GM12878 (cell line): ENCODE results near the gene TFAP2B. TPM values are rescaled to one million over a fixed set of nuclear protein-coding genes. Genes with fewer than 3 reads are reported as not detected.

Experiments
- ATF3 ChIP-seq: IDR thresholded peaks from 2 replicates; pipeline ENCODE4 v1.6.1; 2011; ENCODE audit warnings: low read depth, mild to moderate bottlenecking, low read length, moderate library complexity, borderline replicate concordance; ENCODE audit errors: extremely low read depth
- CBX5 ChIP-seq: sonication (generic); IDR thresholded peaks from 2 replicates; pipeline ENCODE4 v1.6.1; 2016; ENCODE audit warnings: low read depth, moderate library complexity, mild to moderate bottlenecking, inconsistent platforms
- CREB1 ChIP-seq: IDR thresholded peaks from 2 replicates; pipeline ENCODE4 v1.6.1; 2012; ENCODE audit warnings: low read depth, mild to moderate bottlenecking, inconsistent platforms
- EP300 ChIP-seq, 2 experiments: fragments of 150-350 bp in 1 of 2; IDR thresholded peaks; 2 replicates each; pipeline ENCODE4 v1.6.1; 2011 to 2012; ENCODE audit warnings: low read depth in 2 of 2, low read length in 2 of 2, borderline replicate concordance in 1 of 2, improper control_type of control experiment in 1 of 2, inconsistent platforms in 1 of 2; ENCODE audit not compliant: control insufficient read depth in 1 of 2
- ESRRA ChIP-seq: IDR thresholded peaks from 2 replicates; pipeline ENCODE4 v1.6.1; 2012; ENCODE audit warnings: mild to moderate bottlenecking, low read length, improper control_type of control experiment
- ETV6 ChIP-seq, 2 experiments: fragments of 450-650 bp in 1 of 2; IDR thresholded peaks in 1 of 2; conservative IDR thresholded peaks in 1 of 2; 2 replicates each; pipeline ENCODE4 v1.6.1; 2014; ENCODE audit warnings: antibody characterized with exemption in 1 of 2, borderline replicate concordance in 1 of 2, low read depth in 1 of 2, mild to moderate bottlenecking in 1 of 2, moderate library complexity in 1 of 2
- KLF5 ChIP-seq: fragments of 450-650 bp; IDR thresholded peaks from 2 replicates; pipeline ENCODE4 v1.6.1; 2014; ENCODE audit warnings: mild to moderate bottlenecking; ENCODE audit not compliant: partially characterized antibody
- NR2C1 ChIP-seq: fragments of 450-650 bp; IDR thresholded peaks from 2 replicates; pipeline ENCODE4 v1.6.1; 2017; ENCODE audit warnings: antibody characterized with exemption, mild to moderate bottlenecking, moderate library complexity
- RAD21 ChIP-seq: IDR thresholded peaks from 2 replicates; pipeline ENCODE4 v1.6.1; 2011; ENCODE audit warnings: mild to moderate bottlenecking, low read depth, low read length, moderate library complexity; ENCODE audit not compliant: insufficient read depth
- RAD51 ChIP-seq: fragments of 450-650 bp; IDR thresholded peaks from 2 replicates; pipeline ENCODE4 v1.6.1; 2016; ENCODE audit warnings: moderate library complexity, mild to moderate bottlenecking, inconsistent platforms
- RBBP5 ChIP-seq: fragments of 200-600 bp; sonication (generic); conservative IDR thresholded peaks from 2 replicates; pipeline ENCODE4 v1.6.1; 2016
- SMC3 ChIP-seq: IDR thresholded peaks from 2 replicates; pipeline ENCODE4 v1.6.1; 2011; ENCODE audit warnings: low read length, improper control_type of control experiment, borderline replicate concordance
- SPI1 ChIP-seq: IDR thresholded peaks from 2 replicates; pipeline ENCODE4 v1.6.1; 2011; ENCODE audit warnings: low read depth, mild to moderate bottlenecking, low read length, moderate library complexity, borderline replicate concordance; ENCODE audit not compliant: insufficient read depth
- polyA plus RNA-seq, 11 experiments: library from polyadenylated mRNA; depleted of rRNA in 4 of 11; unstranded in 6 of 11; stranded (reverse) in 5 of 11; fragments of >200 nt; fragmentation: Nextera tagmentation in 4 of 11; fragmentation: Illumina TruSeq in 1 of 11; extraction: Ambion mirVana in 4 of 11; extraction: Trizol in 1 of 11; gene quantifications; 1 replicate in 1 of 11; 2 replicates in 10 of 11; pipeline versions ENCODE4 v1.2.1 to v1.2.3, GENCODE V29; 2011 to 2016; ENCODE audit warnings: inconsistent platforms in 2 of 11, missing spikeins in 2 of 11, low read depth in 1 of 11
- total RNA-seq, 4 experiments: library from RNA; depleted of rRNA in 3 of 4; stranded (reverse); fragments of >200 nt in 3 of 4; fragmentation: Illumina TruSeq in 1 of 4; extraction: Trizol in 1 of 4; gene quantifications; 2 replicates each; pipeline versions ENCODE4 v1.2.1 to v1.2.3, GENCODE V29; 2013 to 2021
- TF ChIP-seq, protein P1 (sequence below), 3 experiments: IDR thresholded peaks in 2 of 3; conservative IDR thresholded peaks in 1 of 3; 2 replicates each; pipeline ENCODE4 v1.5.1; 2011; ENCODE audit warnings: low read depth in 3 of 3, low read length in 3 of 3, mild to moderate bottlenecking in 3 of 3, control low read depth in 2 of 3, moderate library complexity in 2 of 3, inconsistent platforms in 1 of 3, mixed read lengths in 1 of 3; ENCODE audit not compliant: control insufficient read depth in 2 of 3, insufficient read depth in 1 of 3; ENCODE audit errors: extremely low read depth in 1 of 3

The TFAP2B gene
- total and polyA plus RNA-seq, 10 of the 15 experiments (the other 5 are each of a cell fraction or from before 2014, with no cell fraction given), result 0.03 to 0.15 (median 0.07) TPM; not detected in 5

DNA sequence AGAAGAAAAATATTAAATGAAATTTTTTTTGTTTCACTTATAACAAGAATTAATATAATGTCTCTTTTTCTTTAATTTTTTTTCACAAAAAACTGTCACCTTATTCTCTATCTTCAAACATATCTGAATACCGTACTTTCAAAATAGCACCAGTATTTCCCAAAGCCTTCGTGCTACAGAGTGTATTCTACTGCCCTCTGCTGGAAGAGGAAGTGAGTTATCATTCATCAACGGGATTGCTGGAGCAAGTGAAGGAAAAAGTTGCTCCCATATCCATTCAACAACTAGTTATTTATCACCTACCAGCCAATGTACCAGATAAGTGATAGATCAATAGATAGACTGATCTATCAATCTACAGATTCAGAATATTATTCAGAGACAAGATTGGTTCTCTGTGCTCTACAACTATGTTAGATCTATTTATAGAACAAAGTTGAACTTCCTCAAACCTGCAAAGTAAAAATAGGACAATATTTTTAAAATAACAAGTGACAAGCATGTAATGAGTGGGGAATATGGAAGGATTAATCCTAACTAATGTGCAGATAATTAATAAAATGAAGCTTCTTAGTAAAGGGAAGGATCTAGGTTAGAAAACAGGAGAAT lies 26.7 kb upstream of the TFAP2B start (continued):
- TF ChIP-seq SMC3, result peak; percentile 44; the same call in 1 of the 2 replicates
- TF ChIP-seq ATF3, result no peak
- peak; percentile 72 for TF ChIP-seq RAD21
- TF ChIP-seq NR2C1, result no peak
- TF ChIP-seq ESRRA, result no peak
- no peak for TF ChIP-seq EP300 (IDR thresholded peaks at IDR 0.05; ENCODE audit: borderline replicate concordance in 1 of 2, control insufficient read depth in 1 of 2, low read depth in 2 of 2, low read length in 2 of 2)
- no peak for TF ChIP-seq KLF5
- TF ChIP-seq, protein P1, sequence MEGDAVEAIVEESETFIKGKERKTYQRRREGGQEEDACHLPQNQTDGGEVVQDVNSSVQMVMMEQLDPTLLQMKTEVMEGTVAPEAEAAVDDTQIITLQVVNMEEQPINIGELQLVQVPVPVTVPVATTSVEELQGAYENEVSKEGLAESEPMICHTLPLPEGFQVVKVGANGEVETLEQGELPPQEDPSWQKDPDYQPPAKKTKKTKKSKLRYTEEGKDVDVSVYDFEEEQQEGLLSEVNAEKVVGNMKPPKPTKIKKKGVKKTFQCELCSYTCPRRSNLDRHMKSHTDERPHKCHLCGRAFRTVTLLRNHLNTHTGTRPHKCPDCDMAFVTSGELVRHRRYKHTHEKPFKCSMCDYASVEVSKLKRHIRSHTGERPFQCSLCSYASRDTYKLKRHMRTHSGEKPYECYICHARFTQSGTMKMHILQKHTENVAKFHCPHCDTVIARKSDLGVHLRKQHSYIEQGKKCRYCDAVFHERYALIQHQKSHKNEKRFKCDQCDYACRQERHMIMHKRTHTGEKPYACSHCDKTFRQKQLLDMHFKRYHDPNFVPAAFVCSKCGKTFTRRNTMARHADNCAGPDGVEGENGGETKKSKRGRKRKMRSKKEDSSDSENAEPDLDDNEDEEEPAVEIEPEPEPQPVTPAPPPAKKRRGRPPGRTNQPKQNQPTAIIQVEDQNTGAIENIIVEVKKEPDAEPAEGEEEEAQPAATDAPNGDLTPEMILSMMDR (IDR thresholded peaks at IDR 0.05 in 2 of 3, conservative IDR thresholded peaks at IDR 0.05 in 1 of 3; ENCODE audit: control insufficient read depth in 2 of 3, extremely low read depth in 1 of 3, insufficient read depth in 1 of 3, low read depth in 3 of 3, low read length in 3 of 3), result peak; percentile 63 to 80 (median 76)
- TF ChIP-seq ETV6 (conservative IDR thresholded peaks at IDR 0.05 in 1 of 2, IDR thresholded peaks at IDR 0.05 in 1 of 2; ENCODE audit: borderline replicate concordance in 1 of 2, low read depth in 1 of 2), result no peak
- TF ChIP-seq CREB1, result no peak
- TF ChIP-seq RAD51, result no peak
- no peak for TF ChIP-seq RBBP5
- no peak for TF ChIP-seq CBX5
- peak; percentile 37; the same call in 1 of the 2 replicates for TF ChIP-seq SPI1
